GM10266 (cell line): Measurements from ENCODE around the gene HLA-G.
"Not testable (repeated sequence)": the region's sequence is repeated elsewhere in the genome, so short reads cannot be mapped to it uniquely, and the experiment has no call there.

Experiments
- DNase-seq: peaks from one replicate; pipeline ENCODE4 v3.0.0; 2012; ENCODE audit errors: extremely low spot score
- CTCF ChIP-seq: IDR thresholded peaks from 2 replicates; pipeline ENCODE4 v1.5.1; 2012; ENCODE audit warnings: mild to moderate bottlenecking, low read depth; ENCODE audit not compliant: control insufficient read depth, insufficient read depth; ENCODE audit errors: missing control alignments

The HLA-G gene

GRCh38 chr6:29827579-29828470, at the start of gene HLA-G:
TSS of gene HLA-G (plus strand) at chr6:29827825. CDS start at chr6:29827845, 20 bp downstream.
- no peak for DNase-seq
- no peak for TF ChIP-seq CTCF

GRCh38 chr6:29780019-29780698, 47.5 kb upstream of the HLA-G start:
- DNase-seq = not testable (repeated sequence)

GRCh38 chr6:29789176-29789575, 38.4 kb upstream of the HLA-G start:
- no peak for DNase-seq

GRCh38 chr6:29790626-29791025, 37.0 kb upstream of the HLA-G start:
- DNase-seq = no peak
- TF ChIP-seq CTCF = no peak

More at GRCh38 chr6:29789176-29789575, 38.4 kb upstream of the HLA-G start:
- TF ChIP-seq CTCF = no peak

GRCh38 chr6:29791162-29791561, 36.5 kb upstream of the HLA-G start:
- TF ChIP-seq CTCF = no peak
- DNase-seq = no peak

- TF ChIP-seq CTCF = no peak
- DNase-seq = peak; percentile 34
Measured at GRCh38 chr6:29791786-29792122, 35.9 kb upstream of the HLA-G start.

GRCh38 chr6:29792123-29793035, 35.2 kb upstream of the HLA-G start:
- peak; percentile 65 for DNase-seq
- TF ChIP-seq CTCF = peak; percentile 60
